ENCODE results near the gene WWOX. TPM values are rescaled to one million over a fixed set of nuclear protein-coding genes. Genes with fewer than 3 reads are reported as not detected.
A peak's percentile ranks its signal among the peaks of the same experiment; 100 is the strongest.

WWOX gene
- total RNA-seq, 5 donors from 2014 or later (not counting 1 experiment from before 2014, with no cell fraction given) = 21.2 to 26.0 (median 22.6) TPM

DNA sequence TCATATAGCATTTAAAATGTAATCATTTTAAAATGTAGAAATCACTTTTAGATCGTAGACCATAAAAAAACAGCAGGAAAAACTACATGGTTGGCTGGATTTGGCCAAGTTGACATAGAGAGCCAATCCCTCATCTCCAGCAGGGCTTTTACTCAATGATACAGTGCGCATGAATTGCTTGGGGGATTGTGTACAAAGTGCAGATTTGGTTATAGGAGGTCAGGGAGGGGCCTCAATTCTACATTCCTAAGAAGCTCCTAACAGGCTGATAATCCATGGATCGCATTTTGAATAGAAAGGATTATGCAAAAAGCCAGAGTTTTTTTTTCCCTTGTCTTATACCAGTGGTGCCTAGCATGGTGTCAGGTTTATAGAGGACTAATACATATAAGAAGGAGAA is 1056.0 kb downstream of the WWOX start:
- no peak for ATAC-seq (replicated peaks in 1 of 4)
- H3K27ac Mint-ChIP-seq = no peak overlapping the region
- CTCF ChIA-PET = no interaction called here

GRCh38 chr16:79155904-79156303 is 1056.5 kb downstream of the WWOX start:
- H3K4me3 Mint-ChIP-seq = no peak overlapping the region
- no peak overlapping the region for H3K27ac Mint-ChIP-seq
- H3K9me3 ChIP-seq = no peaks in the 10 kb centered on the region
- DNase-seq (no peak), ATAC-seq (replicated peaks in 1 of 4) (no peak)
- WGBS (ENCODE audit: insufficient coverage) = 100% methylated on average over 1 of the region's 4 CpGs
- no peaks in the 10 kb centered on the region for H3K36me3 ChIP-seq (ENCODE audit: control insufficient read depth in 2 of 2, extremely low read depth in 1 of 2, insufficient read depth in 1 of 2, low read length in 1 of 2)
- ChIA-PET POLR2A (interaction anchor here in 1 of 2 donors (0.6 kb wide), 1 partner anchor 301 kb away, joined by 4 read pairs; no protein-coding TSS in a partner anchor), CTCF (no interaction called here)
- no peaks in the 10 kb centered on the region for H3K27me3 ChIP-seq (replicated peaks in 1 of 2; ENCODE audit: control insufficient read depth in 2 of 2, extremely low read depth in 1 of 2, insufficient read depth in 2 of 2, low read length in 1 of 2)
- no peaks in the 10 kb centered on the region for H3K9me3 Mint-ChIP-seq
- H3K4me3 ChIP-seq (ENCODE audit: control insufficient read depth in 1 of 2, extremely low read depth in 1 of 2, low read length in 1 of 2) = no peak overlapping the region
- no peaks in the 10 kb centered on the region for H3K36me3 Mint-ChIP-seq
- peaks cover 12 to 14% (median 13%) of the 10 kb centered on the region in 3 donors for H3K4me1 Mint-ChIP-seq
- H3K4me1 ChIP-seq (ENCODE audit: control insufficient read depth in 1 of 2, extremely low read depth in 1 of 2, insufficient read depth in 2 of 2, low read length in 2 of 2) = peaks cover 0 to 12% of the 10 kb centered on the region in 2 experiments
- no peak overlapping the region for H3K27ac ChIP-seq (ENCODE audit: low read length)
- H3K27me3 Mint-ChIP-seq = peaks cover 0 to 2% of the 10 kb centered on the region in 2 donors

More for the DNA sequence above, 1056.0 kb downstream of the WWOX start:
- H3K4me3 Mint-ChIP-seq = no peak overlapping the region
- Histone ChIP-seq H3K9me3 (no peaks in the 10 kb centered on the region), H3K36me3 (ENCODE audit: control insufficient read depth in 2 of 2, extremely low read depth in 1 of 2, insufficient read depth in 1 of 2, low read length in 1 of 2) (no peaks in the 10 kb centered on the region), H3K27me3 (replicated peaks in 1 of 2; ENCODE audit: control insufficient read depth in 2 of 2, extremely low read depth in 1 of 2, insufficient read depth in 2 of 2, low read length in 1 of 2) (no peaks in the 10 kb centered on the region), H3K4me3 (ENCODE audit: control insufficient read depth in 1 of 2, extremely low read depth in 1 of 2, low read length in 1 of 2) (no peak overlapping the region), H3K4me1 (ENCODE audit: control insufficient read depth in 1 of 2, extremely low read depth in 1 of 2, insufficient read depth in 2 of 2, low read length in 2 of 2) (peaks cover 0 to 12% of the 10 kb centered on the region in 2 experiments), H3K27ac (ENCODE audit: low read length) (no peak overlapping the region)
- POLR2A ChIA-PET = no interaction called here
- no CpG with 5 or more reads among the region's 3 CpGs for WGBS (ENCODE audit: insufficient coverage)
- peaks cover 12 to 14% (median 13%) of the 10 kb centered on the region in 3 donors for H3K4me1 Mint-ChIP-seq
- H3K9me3 Mint-ChIP-seq = no peaks in the 10 kb centered on the region
- no peaks in the 10 kb centered on the region for H3K36me3 Mint-ChIP-seq
- no peak for DNase-seq
- H3K27me3 Mint-ChIP-seq = peaks cover 0 to 2% of the 10 kb centered on the region in 2 donors

DNA sequence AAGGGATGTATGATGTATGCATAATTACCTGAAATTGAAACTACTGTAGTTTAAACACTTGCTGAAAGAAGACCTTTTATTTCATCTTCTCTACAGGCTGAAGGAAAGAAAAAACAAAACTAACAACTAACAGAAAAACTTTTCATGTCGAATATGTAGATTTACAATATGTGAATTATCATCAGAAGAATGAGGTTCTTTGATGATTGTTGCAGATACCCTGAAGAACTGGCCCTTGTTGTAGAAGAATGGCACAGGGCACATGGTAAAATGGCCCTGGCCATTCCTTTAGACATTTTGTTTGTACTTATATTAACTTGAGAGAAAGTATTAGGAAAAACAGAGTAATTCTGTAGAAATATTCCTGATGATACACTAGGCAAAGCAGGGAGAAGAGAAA is 1057.3 kb downstream of the WWOX start:
- no peak overlapping the region for H3K27ac ChIP-seq (ENCODE audit: low read length)
- WGBS (ENCODE audit: insufficient coverage) = no CpG with 5 or more reads among the region's 1 CpG
- ATAC-seq (replicated peaks in 1 of 4) (no peak), DNase-seq (no peak)
- H3K36me3 ChIP-seq (ENCODE audit: control insufficient read depth in 2 of 2, extremely low read depth in 1 of 2, insufficient read depth in 1 of 2, low read length in 1 of 2) = no peaks in the 10 kb centered on the region
- Mint-ChIP-seq H3K9me3 (no peaks in the 10 kb centered on the region), H3K4me1 (peaks cover 12 to 14% (median 13%) of the 10 kb centered on the region in 3 donors), H3K4me3 (no peak overlapping the region), H3K27ac (no peak overlapping the region), H3K27me3 (peaks cover 0 to 2% of the 10 kb centered on the region in 2 donors), H3K36me3 (no peaks in the 10 kb centered on the region)
- no peak overlapping the region for H3K4me3 ChIP-seq (ENCODE audit: control insufficient read depth in 1 of 2, extremely low read depth in 1 of 2, low read length in 1 of 2)
- CTCF ChIA-PET = no interaction called here
- H3K27me3 ChIP-seq (replicated peaks in 1 of 2; ENCODE audit: control insufficient read depth in 2 of 2, extremely low read depth in 1 of 2, insufficient read depth in 2 of 2, low read length in 1 of 2) = no peaks in the 10 kb centered on the region
- peaks cover 0 to 12% of the 10 kb centered on the region in 2 experiments for H3K4me1 ChIP-seq (ENCODE audit: control insufficient read depth in 1 of 2, extremely low read depth in 1 of 2, insufficient read depth in 2 of 2, low read length in 2 of 2)
- H3K9me3 ChIP-seq = no peaks in the 10 kb centered on the region
- POLR2A ChIA-PET = interaction anchor here in 1 of 2 donors (0.5 kb wide), 1 partner anchor 114 kb away, joined by 6 read pairs; no protein-coding TSS in a partner anchor

GRCh38 chr16:79158337-79158736 is 1058.9 kb downstream of the WWOX start:
- H3K27me3 Mint-ChIP-seq = no peaks in the 10 kb centered on the region
- ATAC-seq (replicated peaks in 1 of 4) = no peak
- H3K27ac Mint-ChIP-seq = no peak overlapping the region
- no peaks in the 10 kb centered on the region for H3K9me3 Mint-ChIP-seq
- Histone ChIP-seq H3K27ac (ENCODE audit: low read length) (no peak overlapping the region), H3K27me3 (replicated peaks in 1 of 2; ENCODE audit: control insufficient read depth in 2 of 2, extremely low read depth in 1 of 2, insufficient read depth in 2 of 2, low read length in 1 of 2) (no peaks in the 10 kb centered on the region), H3K4me1 (ENCODE audit: control insufficient read depth in 1 of 2, extremely low read depth in 1 of 2, insufficient read depth in 2 of 2, low read length in 2 of 2) (peaks cover under 1 to 12% of the 10 kb centered on the region in 2 experiments), H3K36me3 (ENCODE audit: control insufficient read depth in 2 of 2, extremely low read depth in 1 of 2, insufficient read depth in 1 of 2, low read length in 1 of 2) (no peaks in the 10 kb centered on the region), H3K9me3 (no peaks in the 10 kb centered on the region), H3K4me3 (ENCODE audit: control insufficient read depth in 1 of 2, extremely low read depth in 1 of 2, low read length in 1 of 2) (no peak overlapping the region)
- H3K36me3 Mint-ChIP-seq = no peaks in the 10 kb centered on the region
- WGBS (ENCODE audit: insufficient coverage) = 98% methylated on average over 4 of the region's 6 CpGs
- peaks cover 15 to 20% (median 19%) of the 10 kb centered on the region in 3 donors for H3K4me1 Mint-ChIP-seq
- no peak overlapping the region for H3K4me3 Mint-ChIP-seq
- DNase-seq = no peak
- POLR2A ChIA-PET = no interaction called here
- CTCF ChIA-PET = no interaction called here

- Mint-ChIP-seq H3K9me3 (no peaks in the 10 kb centered on the region), H3K27ac (no peak overlapping the region), H3K4me3 (no peak overlapping the region), H3K36me3 (no peaks in the 10 kb centered on the region), H3K4me1 (peaks cover 15 to 26% (median 25%) of the 10 kb centered on the region in 3 donors), H3K27me3 (no peaks in the 10 kb centered on the region)
- Histone ChIP-seq H3K36me3 (ENCODE audit: control insufficient read depth in 2 of 2, extremely low read depth in 1 of 2, insufficient read depth in 1 of 2, low read length in 1 of 2) (no peaks in the 10 kb centered on the region), H3K9me3 (no peaks in the 10 kb centered on the region), H3K27ac (ENCODE audit: low read length) (no peak overlapping the region), H3K4me3 (ENCODE audit: control insufficient read depth in 1 of 2, extremely low read depth in 1 of 2, low read length in 1 of 2) (no peak overlapping the region), H3K27me3 (replicated peaks in 1 of 2; ENCODE audit: control insufficient read depth in 2 of 2, extremely low read depth in 1 of 2, insufficient read depth in 2 of 2, low read length in 1 of 2) (no peaks in the 10 kb centered on the region), H3K4me1 (ENCODE audit: control insufficient read depth in 1 of 2, extremely low read depth in 1 of 2, insufficient read depth in 2 of 2, low read length in 2 of 2) (peaks cover 12% of the 10 kb centered on the region in 2 experiments)
- ChIA-PET POLR2A (no interaction called here), CTCF (interaction anchor here in 1 of 2 donors (0.6 kb wide), 1 partner anchor 1225 kb away, joined by 3 read pairs; no protein-coding TSS in a partner anchor)
- DNase-seq = no peak
- WGBS (ENCODE audit: insufficient coverage) = 97% methylated on average over 4 of the region's 13 CpGs
- no peak for ATAC-seq (replicated peaks in 1 of 4)
Measured at GRCh38 chr16:79159261-79160049, 1060.0 kb downstream of the WWOX start.

GRCh38 chr16:79162977-79163376 is 1063.5 kb downstream of the WWOX start:
- no peaks in the 10 kb centered on the region for H3K36me3 ChIP-seq (ENCODE audit: control insufficient read depth in 2 of 2, extremely low read depth in 1 of 2, insufficient read depth in 1 of 2, low read length in 1 of 2)
- H3K27ac ChIP-seq (ENCODE audit: low read length) = no peak overlapping the region
- no peaks in the 10 kb centered on the region for H3K9me3 ChIP-seq
- H3K4me1 Mint-ChIP-seq = peaks cover 3 to 13% (median 12%) of the 10 kb centered on the region in 3 donors
- no peak overlapping the region for H3K27ac Mint-ChIP-seq
- ChIA-PET CTCF (no interaction called here), POLR2A (interaction anchor here in 1 of 2 donors (0.6 kb wide), 1 partner anchor 1115 kb away, joined by 6 read pairs; no protein-coding TSS in a partner anchor)
- H3K9me3 Mint-ChIP-seq = peaks cover 5 to 7% (median 7%) of the 10 kb centered on the region in 3 donors
- no peak overlapping the region for H3K4me3 ChIP-seq (ENCODE audit: control insufficient read depth in 1 of 2, extremely low read depth in 1 of 2, low read length in 1 of 2)
- peaks cover 0 to 4% of the 10 kb centered on the region in 2 donors for H3K27me3 Mint-ChIP-seq
- 88% methylated on average over 2 of the region's 3 CpGs for WGBS (ENCODE audit: insufficient coverage)
- peaks cover 3% of the 10 kb centered on the region for H3K36me3 Mint-ChIP-seq
- ATAC-seq (replicated peaks in 1 of 4) (no peak), DNase-seq (no peak)
- H3K27me3 ChIP-seq (replicated peaks in 1 of 2; ENCODE audit: control insufficient read depth in 2 of 2, extremely low read depth in 1 of 2, insufficient read depth in 2 of 2, low read length in 1 of 2) = no peaks in the 10 kb centered on the region
- H3K4me3 Mint-ChIP-seq = peak overlapping the region; percentile 2 to 77 (median 18)
- peaks cover 0 to 12% of the 10 kb centered on the region in 2 experiments for H3K4me1 ChIP-seq (ENCODE audit: control insufficient read depth in 1 of 2, extremely low read depth in 1 of 2, insufficient read depth in 2 of 2, low read length in 2 of 2)
